H1 (cell line): ENCODE data around the gene ARID1B. TPM values are rescaled to one million over a fixed set of nuclear protein-coding genes. Genes with fewer than 3 reads are reported as not detected.

Source experiments
- CTCF ChIA-PET: fragments of 300-600 bp; sonication (Branson Sonifier 250); formaldehyde crosslinking; loops from one replicate; lab custom pipeline; 2021; ENCODE audit not compliant: partially characterized antibody; lab: Charles Lee
- POLR2A ChIA-PET: fragments of 300-600 bp; sonication (Branson Sonifier 250); formaldehyde crosslinking; loops from one replicate; lab custom pipeline; 2021; ENCODE audit warnings: inconsistent platforms; ENCODE audit not compliant: partially characterized antibody; lab: Charles Lee
- DNase-seq, 2 experiments: peaks; one replicate each; pipeline versions ENCODE4 v3.0.0 to v3.0.0-alpha.2; 2010 to 2022; ENCODE audit warnings: low spot score in 2 of 2, low read depth in 1 of 2, mixed read lengths in 1 of 2
- FAIRE-seq: peaks from 2 replicates; lab custom pipeline; 2011; peaks lifted over from hg19 to GRCh38; lab: Jason Lieb, UNC
- H2AFZ ChIP-seq: 2 replicates; pipeline ENCODE4 v1.8.1; 2012; ENCODE audit warnings: low read length, inconsistent platforms
- H2AK5ac ChIP-seq: 2 replicates; pipeline ENCODE4 v1.6.1; 2013; ENCODE audit warnings: low read depth, low read length
- H2BK120ac ChIP-seq: replicated peaks from 2 replicates; pipeline ENCODE3; 2013; ENCODE audit warnings: low read depth, low read length, inconsistent platforms
- H2BK12ac ChIP-seq: 2 replicates; pipeline ENCODE4 v1.6.1; 2013; ENCODE audit warnings: low read depth, low read length
- H2BK15ac ChIP-seq: 2 replicates; pipeline ENCODE4 v1.6.1; 2013; ENCODE audit warnings: low read length
- H2BK20ac ChIP-seq: 2 replicates; pipeline ENCODE4 v1.6.1; 2013; ENCODE audit warnings: low read length
- H2BK5ac ChIP-seq: 2 replicates; pipeline ENCODE4 v1.6.1; 2013; ENCODE audit warnings: low read depth, low read length
- H3K14ac ChIP-seq: 2 replicates; pipeline ENCODE4 v1.6.1; 2013; ENCODE audit warnings: inconsistent platforms; ENCODE audit not compliant: insufficient read length
- H3K18ac ChIP-seq: 2 replicates; pipeline ENCODE4 v1.6.1; 2013; ENCODE audit warnings: low read length; ENCODE audit errors: extremely low read depth
- H3K23ac ChIP-seq: 2 replicates; pipeline ENCODE4 v1.6.1; 2013; ENCODE audit warnings: inconsistent platforms; ENCODE audit not compliant: insufficient read length
- H3K23me2 ChIP-seq: 2 replicates; pipeline ENCODE4 v1.6.1; 2013; ENCODE audit warnings: low read depth, low read length
- H3K27ac ChIP-seq: 2 replicates; pipeline ENCODE4 v1.6.1; 2011; ENCODE audit warnings: low read depth, low read length, inconsistent platforms
- H3K27me3 ChIP-seq, 4 experiments: replicated peaks in 1 of 4; 1 replicate in 1 of 4; 2 replicates in 3 of 4; pipeline versions ENCODE4 v1.6.1 to v1.8.1; 2011 to 2013; ENCODE audit warnings: low read length in 3 of 4, mild to moderate bottlenecking in 3 of 4, inconsistent platforms in 2 of 4, mixed read lengths in 2 of 4, moderate library complexity in 1 of 4; ENCODE audit not compliant: control insufficient read depth in 3 of 4, insufficient read depth in 3 of 4; ENCODE audit errors: extremely low read depth in 1 of 4
- H3K36me3 ChIP-seq, 4 experiments: 2 replicates each; pipeline versions ENCODE4 v1.6.1 to v1.8.1; 2011 to 2013; ENCODE audit warnings: mild to moderate bottlenecking in 4 of 4, low read length in 3 of 4, moderate library complexity in 2 of 4, control low read depth in 1 of 4, inconsistent platforms in 1 of 4; ENCODE audit not compliant: insufficient read depth in 4 of 4, control insufficient read depth in 2 of 4
- H3K4ac ChIP-seq: replicated peaks from 2 replicates; pipeline ENCODE3; 2013; ENCODE audit warnings: low read length, low read depth, mixed read lengths, inconsistent platforms; ENCODE audit not compliant: insufficient read length
- H3K4me1 ChIP-seq, 4 experiments: replicated peaks in 1 of 4; 1 replicate in 1 of 4; 2 replicates in 3 of 4; pipeline versions ENCODE4 v1.6.1 to v1.8.1; 2011 to 2013; ENCODE audit warnings: low read length in 3 of 4, inconsistent platforms in 2 of 4, mixed read lengths in 1 of 4; ENCODE audit not compliant: insufficient read depth in 4 of 4, control insufficient read depth in 3 of 4
- H3K4me2 ChIP-seq, 2 experiments: 2 replicates each; pipeline versions ENCODE4 v1.6.1 to v1.8.1; 2011 to 2013; ENCODE audit warnings: low read depth in 2 of 2, low read length in 2 of 2, control low read depth in 1 of 2, inconsistent platforms in 1 of 2, mild to moderate bottlenecking in 1 of 2; ENCODE audit not compliant: insufficient read depth in 1 of 2
- H3K4me3 ChIP-seq, 4 experiments: fragments of 200-600, 300-600 bp in 1 of 4; sonication (generic), shearing (Covaris generic), sonication (Bioruptor Twin) in 1 of 4; 2 replicates each; pipeline versions ENCODE4 v1.5.1 to v1.8.1; 2011 to 2016; ENCODE audit warnings: low read length in 4 of 4, low read depth in 3 of 4, control low read depth in 2 of 4, inconsistent platforms in 2 of 4, mild to moderate bottlenecking in 2 of 4, mixed read lengths in 1 of 4, moderate library complexity in 1 of 4; ENCODE audit not compliant: insufficient read depth in 2 of 4; ENCODE audit errors: extremely low read depth in 1 of 4
- H3K56ac ChIP-seq: replicated peaks from 2 replicates; pipeline ENCODE3; 2013; ENCODE audit warnings: low read depth, mild to moderate bottlenecking, mixed read lengths, low read length, inconsistent platforms; ENCODE audit not compliant: insufficient read length
- H3K79me1 ChIP-seq: 2 replicates; pipeline ENCODE4 v1.6.1; 2013; ENCODE audit warnings: low read depth, low read length, control low read depth
- H3K79me2 ChIP-seq, 2 experiments: 2 replicates each; pipeline versions ENCODE4 v1.6.1 to v1.8.1; 2012 to 2013; ENCODE audit warnings: low read length in 2 of 2, mild to moderate bottlenecking in 2 of 2, inconsistent platforms in 1 of 2; ENCODE audit not compliant: insufficient read depth in 2 of 2, control insufficient read depth in 1 of 2
- H3K9ac ChIP-seq, 4 experiments: replicated peaks in 1 of 4; 1 replicate in 1 of 4; 2 replicates in 3 of 4; pipeline versions ENCODE4 v1.6.1 to v1.8.1; 2011 to 2013; ENCODE audit warnings: low read depth in 3 of 4, low read length in 3 of 4, control low read depth in 2 of 4, mild to moderate bottlenecking in 2 of 4, moderate library complexity in 2 of 4, inconsistent platforms in 1 of 4; ENCODE audit errors: extremely low read depth in 1 of 4
- H3K9me3 ChIP-seq, 2 experiments: 2 replicates each; pipeline versions ENCODE4 v1.6.1 to v1.8.1; 2012 to 2013; ENCODE audit warnings: mild to moderate bottlenecking in 2 of 2, moderate library complexity in 2 of 2, control low read depth in 1 of 2, inconsistent platforms in 1 of 2, low read depth in 1 of 2, low read length in 1 of 2, mixed read lengths in 1 of 2; ENCODE audit not compliant: insufficient read depth in 2 of 2
- H4K20me1 ChIP-seq, 2 experiments: replicated peaks in 1 of 2; 2 replicates each; pipeline versions ENCODE3 to v1.8.1; 2011 to 2013; ENCODE audit warnings: inconsistent platforms in 2 of 2, low read length in 2 of 2, mild to moderate bottlenecking in 1 of 2; ENCODE audit not compliant: insufficient read depth in 2 of 2, control insufficient read depth in 1 of 2
- H4K5ac ChIP-seq: 2 replicates; pipeline ENCODE4 v1.6.1; 2013; ENCODE audit warnings: low read length, low read depth, mixed read lengths, inconsistent platforms; ENCODE audit not compliant: insufficient read length
- H4K8ac ChIP-seq: 2 replicates; pipeline ENCODE4 v1.8.0; 2013; ENCODE audit warnings: mild to moderate bottlenecking, moderate library complexity, low read length, inconsistent platforms; ENCODE audit not compliant: insufficient read depth; ENCODE audit errors: extremely low read depth
- H4K91ac ChIP-seq: replicated peaks from 2 replicates; pipeline ENCODE3; 2013; ENCODE audit warnings: low read length, mixed read lengths, inconsistent platforms; ENCODE audit not compliant: insufficient read length
- BCL11A ChIP-seq, 2 experiments: IDR thresholded peaks; one replicate each; pipeline ENCODE4 v1.6.1; 2011; ENCODE audit warnings: low read depth in 2 of 2, low read length in 2 of 2, mild to moderate bottlenecking in 2 of 2
- E2F6 ChIP-seq: IDR thresholded peaks from 2 replicates; pipeline ENCODE4 v1.6.1; 2012; ENCODE audit warnings: inconsistent platforms
- EP300 ChIP-seq, 2 experiments: IDR thresholded peaks; 1 replicate in 1 of 2; 2 replicates in 1 of 2; pipeline ENCODE4 v1.6.1; 2011 to 2012; ENCODE audit warnings: low read depth in 2 of 2, low read length in 2 of 2, mild to moderate bottlenecking in 2 of 2, borderline replicate concordance in 1 of 2, inconsistent platforms in 1 of 2, moderate library complexity in 1 of 2
- EZH2 ChIP-seq: fragments of 200-600 bp; sonication (generic); IDR thresholded peaks from 2 replicates; pipeline ENCODE4 v1.7.1; 2012; ENCODE audit warnings: low read depth, mild to moderate bottlenecking, moderate library complexity, low read length, inconsistent platforms; ENCODE audit not compliant: severe bottlenecking
- HDAC2 ChIP-seq, 2 experiments: fragments of 300-600 bp in 1 of 2; sonication (generic) in 1 of 2; IDR thresholded peaks; 2 replicates each; pipeline ENCODE4 v1.6.1; 2011 to 2012; ENCODE audit warnings: low read depth in 2 of 2, low read length in 2 of 2, mild to moderate bottlenecking in 2 of 2, moderate library complexity in 2 of 2, borderline replicate concordance in 1 of 2, inconsistent platforms in 1 of 2
- JUN ChIP-seq: IDR thresholded peaks from 2 replicates; pipeline ENCODE4 v1.6.1; 2011; ENCODE audit warnings: low read depth, mild to moderate bottlenecking, improper control_type of control experiment, low read length
- NANOG ChIP-seq: IDR thresholded peaks from 2 replicates; pipeline ENCODE4 v1.6.1; 2011; ENCODE audit warnings: low read length, low read depth, mild to moderate bottlenecking, inconsistent platforms; ENCODE audit not compliant: insufficient read depth, poor library complexity, severe bottlenecking
- RAD21 ChIP-seq, 2 experiments: IDR thresholded peaks in 1 of 2; conservative IDR thresholded peaks in 1 of 2; 2 replicates each; pipeline ENCODE4 v1.6.1; 2011; ENCODE audit warnings: low read depth in 2 of 2, low read length in 2 of 2, improper control_type of control experiment in 1 of 2, inconsistent platforms in 1 of 2, mild to moderate bottlenecking in 1 of 2, moderate library complexity in 1 of 2
- RBBP5 ChIP-seq: IDR thresholded peaks from 2 replicates; pipeline ENCODE4 v1.7.1; 2012; ENCODE audit warnings: low read depth, mild to moderate bottlenecking, inconsistent platforms, low read length, moderate library complexity, borderline replicate concordance
- RFX5 ChIP-seq: IDR thresholded peaks from 2 replicates; pipeline ENCODE4 v1.6.1; 2011; ENCODE audit warnings: low read depth, low read length, improper control_type of control experiment, borderline replicate concordance
- RXRA ChIP-seq: IDR thresholded peaks from 2 replicates; pipeline ENCODE4 v1.6.1; 2011; ENCODE audit warnings: low read depth, mild to moderate bottlenecking, low read length, moderate library complexity; ENCODE audit not compliant: insufficient read depth
- SIRT6 ChIP-seq: IDR thresholded peaks from one replicate; pipeline ENCODE4 v1.7.1; 2012; ENCODE audit warnings: low read length, inconsistent platforms
- WGBS, 2 experiments: shearing (Covaris generic) in 1 of 2; methylation state at CpG; one replicate each; pipeline versions ENCODE4 v1.1.6 to v1.1.7; 2013 to 2015; ENCODE audit warnings: low lambda C conversion rate in 2 of 2, mixed read lengths in 2 of 2, inconsistent platforms in 1 of 2, low coverage in 1 of 2, missing lambda C conversion rate in 1 of 2; ENCODE audit not compliant: insufficient replicate concordance in 2 of 2, insufficient coverage in 1 of 2, insufficient read length in 1 of 2; ENCODE audit errors: extremely low coverage in 1 of 2, missing lambda C conversion rate in 1 of 2; 5-methylcytosine and 5-hydroxymethylcytosine counted together
- polyA plus RNA-seq, 7 experiments: library from polyadenylated mRNA; depleted of rRNA in 3 of 7; stranded (reverse) in 5 of 7; unstranded in 2 of 7; fragments of >200 nt in 5 of 7; fragments of 200-250 nt in 2 of 7; gene quantifications; 1 replicate in 5 of 7; 2 replicates in 1 of 7; 4 replicates in 1 of 7; pipeline versions ENCODE4 v1.2.1 to v1.2.3, GENCODE V29; 2011 to 2013; ENCODE audit warnings: missing spikeins in 2 of 7, mixed read lengths in 2 of 7
- total RNA-seq: library from RNA; stranded (reverse); fragmentation: NEBNext Ultra II Directional; extraction: Animal tissue kit (Norgen Biotek cat#: 25700); gene quantifications from 2 replicates; pipeline ENCODE4 v1.2.1, GENCODE V29; 2021

The ARID1B gene
- total and polyA plus RNA-seq, 2 of the 8 experiments (the other 6 are each of a cell fraction or from before 2014, with no cell fraction given): 24.3 to 70.3 TPM

- no peak for FAIRE-seq
- CTCF ChIA-PET: no interaction called here
- H3K79me2 ChIP-seq: peaks cover 0 to 94% of the 10 kb centered on the region in 2 experiments; a peak in 3 of 4 replicates
- TF ChIP-seq RXRA: no peak
- no peak for TF ChIP-seq RFX5
- TF ChIP-seq NANOG: no peak
- no peak for TF ChIP-seq E2F6
- no peak for TF ChIP-seq JUN
- TF ChIP-seq RBBP5: no peak
- TF ChIP-seq BCL11A (IDR thresholded peaks at IDR 0.05; ENCODE audit: low read depth in 2 of 2, low read length in 2 of 2): no peak
- TF ChIP-seq EZH2: no peak
- no peak for TF ChIP-seq RAD21 (IDR thresholded peaks at IDR 0.05 in 1 of 2, conservative IDR thresholded peaks at IDR 0.05 in 1 of 2; ENCODE audit: low read depth in 2 of 2, low read length in 2 of 2)
- TF ChIP-seq SIRT6: no peak
- TF ChIP-seq HDAC2 (IDR thresholded peaks at IDR 0.05; ENCODE audit: borderline replicate concordance in 1 of 2, low read depth in 2 of 2, low read length in 2 of 2): no peak
- TF ChIP-seq EP300 (IDR thresholded peaks at IDR 0.05; ENCODE audit: borderline replicate concordance in 1 of 2, low read depth in 2 of 2, low read length in 2 of 2): no peak
These were observed 71.4 kb downstream of the ARID1B start for GRCh38 chr6:156848533-156848932.

More at GRCh38 chr6:156848533-156848932, 71.4 kb downstream of the ARID1B start:
- H3K23me2 ChIP-seq: no peaks in the 10 kb centered on the region; the same call in 1 of the 2 replicates
- no peak overlapping the region for H3K27ac ChIP-seq
- H3K23ac ChIP-seq: no peak overlapping the region
- no peak overlapping the region for H3K14ac ChIP-seq
- no peak overlapping the region for H3K56ac ChIP-seq
- H3K4me2 ChIP-seq: no peak overlapping the region
- no peak overlapping the region for H2BK12ac ChIP-seq
- H4K8ac ChIP-seq: no peak overlapping the region
- no peak overlapping the region for H2BK15ac ChIP-seq
- no peaks in the 10 kb centered on the region for H3K27me3 ChIP-seq
- no peak overlapping the region for H2BK20ac ChIP-seq
- no peak overlapping the region for H3K4ac ChIP-seq
- H3K9ac ChIP-seq: no peak overlapping the region
- H3K9me3 ChIP-seq: no peaks in the 10 kb centered on the region
- H4K91ac ChIP-seq: no peak overlapping the region
- POLR2A ChIA-PET: no interaction called here
- WGBS, 2 experiments: 86% methylated on average over 5 of the region's 5 CpGs; no CpG with 5 or more reads in 1 of the 2 experiments
- H4K5ac ChIP-seq: no peak overlapping the region
- DNase-seq: no peak
- peaks cover 4 to 41% (median 22%) of the 10 kb centered on the region in 4 experiments for H3K4me1 ChIP-seq
- H3K79me1 ChIP-seq: peaks cover 4% of the 10 kb centered on the region; the same call in 1 of the 2 replicates
- no peak overlapping the region for H3K4me3 ChIP-seq
- H4K20me1 ChIP-seq: no peaks in the 10 kb centered on the region
- H2AFZ ChIP-seq: no peak overlapping the region
- H2BK5ac ChIP-seq: no peak overlapping the region
- H2BK120ac ChIP-seq: no peak overlapping the region
- no peak overlapping the region for H3K18ac ChIP-seq
- H3K36me3 ChIP-seq: no peaks in the 10 kb centered on the region
- H2AK5ac ChIP-seq: no peak overlapping the region
